ENCODE data around the gene NFKBIL1. TPM values are rescaled to one million over a fixed set of nuclear protein-coding genes. Genes with fewer than 3 reads are reported as not detected.

The NFKBIL1 gene
- total RNA-seq, 1 experiment from 2014 or later, result 15.1 TPM

- no peak overlapping the region for H2BK120ac ChIP-seq (ENCODE audit: low read depth, low read length, poor library complexity, severe bottlenecking)
- Mint-ChIP-seq H3K36me3 (ENCODE audit: insufficient read depth in 1 of 3, low read depth in 3 of 3) (no peaks in the 10 kb centered on the region), H3K4me1 (peaks cover 11 to 20% of the 10 kb centered on the region in 2 experiments), H3K27me3 (ENCODE audit: low read depth) (peaks cover 22% of the 10 kb centered on the region), H3K9me3 (no peaks in the 10 kb centered on the region; a peak in 1 of 5 replicates), H3K4me3 (no peak overlapping the region; a peak in 1 of 5 replicates), H3K27ac (no peak overlapping the region)
- no peak for DNase-seq
- H2BK12ac ChIP-seq (ENCODE audit: insufficient read length, low read depth, low read length), result no peak overlapping the region
- no CpG with 5 or more reads among the region's 9 CpGs for WGBS (ENCODE audit: extremely low coverage, insufficient read length, low lambda C conversion rate)
- no peak overlapping the region for H3K18ac ChIP-seq (ENCODE audit: insufficient read length, low read depth, low read length)
- H4K20me1 ChIP-seq (ENCODE audit: control insufficient read depth, insufficient read depth, insufficient read length), result no peaks in the 10 kb centered on the region
- H3K79me2 ChIP-seq (ENCODE audit: insufficient read depth, low read length), result no peaks in the 10 kb centered on the region
- H3K27me3 ChIP-seq (ENCODE audit: insufficient read depth, low read length), result no peaks in the 10 kb centered on the region
- H2BK5ac ChIP-seq (ENCODE audit: insufficient read length, low read length), result no peak overlapping the region
- no peak overlapping the region for H3K23ac ChIP-seq (ENCODE audit: insufficient read length, low read depth, low read length)
- no peaks in the 10 kb centered on the region for H3K79me1 ChIP-seq (ENCODE audit: insufficient read depth, low read depth, low read length, poor library complexity, severe bottlenecking)
- no peak for TF ChIP-seq CTCF (conservative IDR thresholded peaks at IDR 0.05)
- H4K5ac ChIP-seq (ENCODE audit: insufficient read length, low read depth, low read length), result no peak overlapping the region
- H2BK15ac ChIP-seq (ENCODE audit: low read depth, low read length), result no peak overlapping the region
- H3K23me2 ChIP-seq (ENCODE audit: insufficient read length, low read depth, low read length, poor library complexity, severe bottlenecking), result peaks cover 3% of the 10 kb centered on the region
- H3K14ac ChIP-seq (ENCODE audit: insufficient read depth, low read length), result no peak overlapping the region
- no peak overlapping the region for H3K4ac ChIP-seq (ENCODE audit: low read depth, low read length)
- H3K9me3 ChIP-seq (ENCODE audit: control insufficient read depth, low read depth, low read length), result no peaks in the 10 kb centered on the region
- no peak overlapping the region for H4K8ac ChIP-seq (replicated peaks; ENCODE audit: insufficient read length, low read depth, low read length)
- no peak overlapping the region for H2AFZ ChIP-seq (ENCODE audit: low read length)
- H3K4me2 ChIP-seq (ENCODE audit: insufficient read depth, insufficient read length, low read length), result no peak overlapping the region
- no peak overlapping the region for H3K9ac ChIP-seq (ENCODE audit: extremely low read depth, insufficient read length, low read length)
- H4K91ac ChIP-seq (ENCODE audit: insufficient read length, low read depth, low read length), result no peak overlapping the region
- H3K56ac ChIP-seq (ENCODE audit: insufficient read length, low read depth, low read length), result no peak overlapping the region
- no peak overlapping the region for H3K27ac ChIP-seq (ENCODE audit: insufficient read length, low read depth, low read length)
- no peak overlapping the region for H2AK5ac ChIP-seq (ENCODE audit: insufficient read length, low read length)
- H2BK20ac ChIP-seq (ENCODE audit: low read depth, low read length, poor library complexity, severe bottlenecking), result no peak overlapping the region
- no peak overlapping the region for H3T11ph ChIP-seq (ENCODE audit: low read length)
- no peaks in the 10 kb centered on the region for H3K4me1 ChIP-seq (ENCODE audit: insufficient read depth, low read length)
These were observed 26.1 kb downstream of the NFKBIL1 start for GRCh38 chr6:31573239-31574105.

All from H9 (cell line).